ENCODE measurements around the gene HECTD1.
"Not testable (repeated sequence)": the region's sequence is repeated elsewhere in the genome, so short reads cannot be mapped to it uniquely, and the experiment has no call there.

HECTD1 gene

DNA sequence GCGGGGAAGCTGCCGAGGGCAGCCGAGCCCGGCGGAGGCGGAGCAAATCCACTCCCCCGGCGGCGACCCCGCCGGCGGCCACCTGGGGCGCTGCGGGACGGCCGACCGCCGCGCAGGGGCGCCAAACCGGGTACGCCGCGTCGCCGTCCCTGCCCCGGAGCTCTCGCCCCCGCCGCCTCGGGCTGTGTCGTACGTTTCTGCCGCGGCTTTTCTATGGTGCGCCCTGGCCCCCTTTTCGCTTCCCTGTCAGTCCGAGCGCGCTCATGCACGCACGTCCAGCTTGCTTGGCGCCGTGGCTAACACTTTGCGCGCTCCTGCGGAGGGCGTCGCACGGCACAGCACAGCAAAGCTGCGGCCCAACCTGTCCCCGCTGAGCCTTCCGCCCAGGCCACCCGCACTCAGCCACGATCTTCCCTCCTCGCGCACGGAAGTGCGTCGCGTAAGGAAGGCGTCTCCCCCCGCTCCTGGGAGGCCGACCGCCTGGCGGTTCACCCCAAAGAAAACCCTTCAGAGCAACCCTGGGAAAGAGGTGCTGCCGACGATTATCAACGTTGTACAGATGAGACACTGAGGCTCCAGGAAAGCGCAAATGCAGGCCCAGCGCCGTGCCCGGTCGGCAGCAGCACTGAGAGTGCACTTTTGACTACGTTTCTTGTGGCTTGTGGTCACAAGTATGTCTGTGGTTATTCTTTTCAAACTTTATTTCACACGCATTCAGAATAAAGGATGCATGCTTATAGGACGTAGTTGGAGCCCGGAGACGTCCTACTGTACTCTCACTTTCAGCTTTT lies at the start of gene HECTD1:
Gene HECTD1 (minus strand): TSS at position 39 of the 791 bp plus-strand sequence. CDS start 1,857 bp downstream, outside the sequence.
- peak; percentile 73 for DNase-seq (ENCODE audit: low read depth, low spot score)

DNA sequence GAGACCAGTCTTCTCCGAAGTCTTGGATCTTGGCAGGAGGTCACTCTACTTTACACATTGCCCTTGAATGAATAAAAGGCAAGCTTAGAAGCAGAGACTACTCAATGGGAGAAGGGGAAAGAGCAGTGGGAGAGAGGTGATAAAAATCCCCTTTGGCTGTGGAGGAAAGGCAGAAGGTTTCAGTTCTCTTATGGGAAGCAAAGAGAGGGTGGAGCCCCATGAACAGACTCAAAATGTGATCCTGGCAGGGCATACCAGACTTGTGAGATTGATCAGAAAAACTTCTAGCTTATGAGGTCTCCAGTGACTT lies 49.6 kb upstream of the HECTD1 start:
- DNase-seq (ENCODE audit: low read depth, low spot score), result no peak

DNA sequence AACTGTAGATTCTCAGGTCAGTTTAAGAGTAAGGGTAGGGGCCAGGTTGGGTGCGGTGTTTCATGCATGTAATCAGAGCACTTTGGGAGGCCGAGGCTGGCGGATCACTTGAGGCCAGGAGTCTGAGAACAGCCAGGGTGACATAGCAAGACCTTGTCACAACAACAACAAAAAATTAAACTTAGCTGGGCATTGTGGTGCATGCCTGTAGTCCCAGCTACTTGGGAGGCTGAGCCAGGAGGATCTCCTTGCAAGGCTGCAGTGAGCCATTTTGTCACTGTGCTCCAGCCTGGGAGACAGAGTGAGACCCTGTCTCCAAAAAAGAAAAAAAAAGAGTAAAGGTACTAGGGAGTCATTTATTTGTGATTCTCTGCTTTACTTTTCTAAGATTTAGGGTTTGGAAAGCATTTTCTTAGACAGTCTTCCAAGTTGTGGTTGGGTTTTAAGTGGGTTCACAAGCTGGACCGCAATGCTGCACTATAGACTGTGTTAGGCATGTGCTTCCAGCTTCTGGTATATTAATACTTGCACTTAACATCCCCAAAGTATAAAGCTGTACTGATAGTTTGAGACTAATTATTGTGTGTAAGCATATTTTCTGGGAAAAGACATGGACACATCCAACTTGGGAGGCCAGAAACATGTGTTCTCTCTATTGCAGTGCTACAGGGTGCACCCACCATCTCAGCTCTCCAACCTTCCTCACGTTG lies 49.1 kb upstream of the HECTD1 start:
- DNase-seq (ENCODE audit: low read depth, low spot score), result no peak

- DNase-seq (ENCODE audit: low read depth, low spot score), result not testable (repeated sequence)
Observed at GRCh38 chr14:31255918-31256317, 48.3 kb upstream of the HECTD1 start.

DNA sequence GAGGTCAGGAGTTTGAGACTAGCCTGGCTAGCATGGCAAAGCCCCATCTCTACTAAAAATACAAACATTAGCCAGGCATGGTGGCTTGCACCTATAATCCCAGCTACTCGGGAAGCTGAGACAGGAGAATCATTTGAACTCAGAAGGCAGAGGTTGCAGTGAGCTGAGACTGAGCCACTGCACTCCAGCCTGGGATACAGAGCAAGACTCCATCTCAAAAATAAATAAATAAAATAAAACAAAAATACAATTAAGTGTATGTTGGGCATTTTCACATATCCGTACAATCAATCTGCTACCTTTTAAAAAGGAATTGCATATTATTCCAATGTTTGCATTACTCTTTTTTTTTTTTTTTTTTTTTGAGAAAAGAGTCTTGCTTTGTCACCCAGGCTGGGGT lies 47.7 kb upstream of the HECTD1 start:
- DNase-seq (ENCODE audit: low read depth, low spot score), result no peak

GRCh38 chr14:31253746-31254471 lies 46.3 kb upstream of the HECTD1 start:
- DNase-seq (ENCODE audit: low read depth, low spot score), result no peak

GRCh38 chr14:31252865-31253264 lies 45.3 kb upstream of the HECTD1 start:
- no peak for DNase-seq (ENCODE audit: low read depth, low spot score)

DNA sequence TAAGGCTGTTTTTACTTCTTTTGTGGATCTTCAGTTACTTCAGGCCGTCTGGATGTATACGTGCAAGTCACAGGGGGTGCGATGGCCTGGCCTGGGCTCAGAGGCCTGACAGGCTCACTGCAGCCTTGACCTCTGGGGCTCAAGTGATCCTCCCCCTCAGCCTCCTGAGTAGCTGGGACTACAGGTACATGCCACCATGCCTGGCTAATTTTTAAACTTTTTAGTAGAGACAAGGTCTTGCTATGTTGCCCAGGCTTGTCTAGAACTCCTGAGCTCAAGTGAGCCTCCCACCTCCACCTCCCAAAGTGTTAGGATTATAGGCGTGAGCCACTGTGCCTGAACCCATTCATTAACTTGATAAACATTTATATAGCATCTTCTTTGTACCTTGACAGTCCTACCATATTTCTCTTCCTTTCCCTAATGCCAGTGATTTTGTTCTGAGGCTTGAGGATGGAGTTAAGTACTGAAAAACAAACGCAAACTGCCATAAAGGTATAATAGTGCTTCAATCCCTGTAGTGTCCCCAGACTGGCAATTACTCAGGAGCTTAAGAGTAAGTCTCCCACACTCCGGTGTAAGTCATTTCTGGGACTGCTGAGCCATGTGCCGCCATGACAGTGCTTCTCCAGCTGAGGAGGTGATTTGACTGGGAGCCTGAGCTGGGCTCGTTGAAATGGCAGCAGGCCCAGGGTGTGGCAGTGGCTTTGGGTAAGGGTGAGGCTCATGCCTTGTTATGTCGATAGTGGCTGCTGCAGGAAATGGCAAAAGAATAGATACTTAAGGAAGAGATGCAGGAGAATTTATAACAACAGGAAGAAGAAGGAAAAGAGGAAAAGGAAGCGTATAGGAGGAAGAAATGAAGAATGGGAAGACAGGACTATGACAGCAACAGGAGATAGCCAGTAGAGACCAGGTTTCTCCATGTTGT lies 43.7 kb upstream of the HECTD1 start:
- no peak for DNase-seq (ENCODE audit: low read depth, low spot score)

GRCh38 chr14:31244626-31245025 lies 37.0 kb upstream of the HECTD1 start:
- DNase-seq (ENCODE audit: low read depth, low spot score), result no peak

DNA sequence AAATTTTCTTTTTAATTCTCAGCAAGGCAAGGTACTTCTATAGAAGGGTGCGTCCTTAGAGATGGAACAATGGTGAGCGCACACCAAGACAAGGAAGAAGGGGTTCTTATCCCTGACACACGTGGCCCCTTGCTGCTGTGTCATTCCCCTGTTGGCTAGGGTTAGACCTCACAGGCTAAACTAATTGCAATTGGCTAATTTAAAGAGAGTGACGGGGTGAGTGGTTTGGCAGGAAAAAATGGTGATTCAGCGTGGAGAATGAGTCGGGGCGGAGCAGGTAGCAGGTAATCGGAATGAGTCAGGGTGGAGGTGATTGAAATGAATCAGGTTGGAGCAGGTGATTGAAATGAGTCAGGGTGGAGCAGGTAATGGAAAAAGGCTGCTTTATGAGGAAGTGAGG lies 36.3 kb upstream of the HECTD1 start:
- DNase-seq (ENCODE audit: low read depth, low spot score), result no peak

DNA sequence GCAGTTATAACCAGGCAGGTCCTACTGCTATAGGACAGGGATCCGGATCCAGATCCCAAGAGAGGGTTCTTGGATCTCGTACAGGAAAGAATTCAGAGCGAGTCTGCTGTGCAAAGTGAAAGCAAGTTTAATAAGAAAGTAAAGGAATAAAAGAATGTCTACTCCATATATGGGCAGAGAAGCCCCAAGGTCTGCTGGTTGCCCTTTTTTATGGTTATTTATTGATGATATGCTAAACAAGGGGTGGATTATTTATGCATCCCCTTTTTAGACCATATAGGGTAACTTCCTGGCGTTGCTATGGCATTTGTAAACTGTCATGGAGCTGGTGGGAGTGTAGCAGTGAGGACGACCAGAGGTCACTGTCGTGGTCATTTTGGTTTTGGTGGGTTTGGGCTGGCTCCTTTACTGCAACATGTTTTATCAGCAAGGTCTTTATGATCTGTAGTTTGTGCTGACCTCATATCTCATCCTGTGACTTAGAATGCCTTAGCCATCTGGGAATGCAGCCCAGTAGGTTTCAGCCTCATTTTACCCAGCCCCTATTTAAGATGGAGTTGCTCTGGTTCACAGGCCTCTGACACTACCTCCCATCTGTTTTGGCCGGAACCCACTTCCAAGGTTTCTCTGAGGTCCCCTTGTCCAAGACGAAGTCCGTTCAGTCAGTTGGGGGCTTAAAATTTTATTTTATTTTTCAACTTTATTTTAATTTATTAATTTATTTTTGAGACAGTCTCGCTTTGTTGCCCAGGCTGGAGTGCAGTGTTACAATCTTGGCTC lies 34.8 kb upstream of the HECTD1 start:
- DNase-seq (ENCODE audit: low read depth, low spot score), result not testable (repeated sequence)

DNA sequence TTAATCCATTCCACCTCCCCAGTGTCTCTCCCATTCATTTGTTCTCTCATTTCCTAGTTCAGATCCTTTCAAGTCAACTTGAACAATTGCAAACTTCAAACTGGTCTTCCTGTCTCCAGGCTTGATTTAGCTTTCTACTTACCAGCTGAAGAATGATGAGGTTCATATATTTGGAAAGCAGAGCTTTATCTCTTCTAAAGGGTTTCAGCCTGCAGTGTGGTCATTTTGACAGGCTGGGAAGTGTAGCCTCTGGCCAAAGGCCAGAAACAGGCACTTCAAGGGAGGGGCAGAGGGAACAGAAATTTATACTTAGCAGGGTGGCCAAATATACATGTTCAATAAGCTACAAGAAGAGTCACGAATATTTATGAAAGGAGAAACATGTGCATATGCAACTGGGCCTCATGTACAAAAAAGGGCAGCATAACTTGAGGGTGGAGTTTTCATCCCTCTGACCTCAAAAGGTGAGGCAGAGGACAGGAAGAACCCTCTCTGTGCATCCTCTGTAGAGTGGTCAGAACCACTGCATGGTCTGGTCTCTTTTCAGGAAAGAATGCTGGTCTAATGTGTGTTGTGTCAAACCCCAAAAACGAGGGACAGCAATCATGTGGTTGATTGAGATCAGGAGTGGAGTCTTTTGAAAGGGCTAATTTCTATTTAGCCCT lies 34.0 kb upstream of the HECTD1 start:
- DNase-seq (ENCODE audit: low read depth, low spot score), result no peak

DNA sequence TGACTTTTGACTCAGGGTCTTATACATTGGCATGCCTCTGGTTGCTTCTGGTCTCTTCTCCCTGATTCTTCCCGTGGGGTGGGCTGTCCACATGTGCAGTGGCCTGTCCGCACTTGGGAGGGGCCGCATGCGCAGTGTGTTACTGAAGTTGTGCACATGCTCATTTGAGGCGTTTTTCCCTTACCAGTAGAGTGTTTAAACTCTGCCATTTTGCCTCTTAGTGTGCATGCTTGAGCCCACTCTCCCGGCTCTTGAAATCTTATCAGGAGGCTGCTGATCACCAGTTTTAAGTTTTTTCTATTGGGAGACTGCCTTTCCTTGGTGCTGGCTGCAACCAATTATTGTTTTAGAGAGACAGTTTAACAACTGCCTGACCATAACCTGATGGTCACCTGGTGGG lies 32.1 kb upstream of the HECTD1 start:
- no peak for DNase-seq (ENCODE audit: low read depth, low spot score)

GRCh38 chr14:31235462-31235861 lies 27.9 kb upstream of the HECTD1 start:
- no peak for DNase-seq (ENCODE audit: low read depth, low spot score)

DNA sequence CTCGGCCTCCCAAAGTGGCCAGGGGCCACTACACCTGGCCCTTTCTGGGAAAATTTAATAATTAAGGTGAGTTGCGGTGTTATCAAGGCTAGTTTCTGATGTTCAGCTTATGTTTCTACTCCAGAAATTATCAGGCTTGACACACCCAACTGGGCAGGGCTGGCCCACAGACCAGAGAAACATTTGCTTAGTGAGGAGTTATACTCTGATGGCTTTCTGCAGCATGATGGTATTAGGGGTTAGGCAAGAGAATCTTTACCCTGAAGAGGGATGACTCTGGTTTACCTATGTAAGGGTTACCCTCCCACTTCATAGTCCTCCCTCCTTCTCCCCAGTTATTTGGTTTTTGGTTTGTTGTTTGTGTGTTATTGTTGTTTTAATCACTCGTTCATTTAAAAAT lies 24.5 kb upstream of the HECTD1 start:
- no peak for DNase-seq (ENCODE audit: low read depth, low spot score)

- DNase-seq (ENCODE audit: low read depth, low spot score), result not testable (repeated sequence)
Observed at GRCh38 chr14:31231272-31231671, 23.7 kb upstream of the HECTD1 start.

DNA sequence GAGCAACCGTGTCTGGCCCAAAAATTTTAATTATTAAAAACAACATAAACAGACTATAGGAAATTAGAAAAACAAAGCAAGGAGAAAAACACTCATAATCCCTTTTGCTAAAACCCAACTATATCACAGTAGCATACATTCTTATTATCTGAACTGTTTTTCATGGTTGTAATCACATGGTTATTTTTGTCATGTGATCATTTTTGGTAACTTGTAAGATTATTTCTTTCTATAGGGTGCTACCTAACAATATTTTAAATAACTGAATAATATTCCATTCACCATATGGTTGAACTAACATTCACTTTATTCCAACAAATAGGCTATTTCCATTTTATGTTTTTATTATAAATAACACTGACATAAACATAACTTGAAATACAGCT lies 23.0 kb upstream of the HECTD1 start:
- DNase-seq (ENCODE audit: low read depth, low spot score), result no peak

DNA sequence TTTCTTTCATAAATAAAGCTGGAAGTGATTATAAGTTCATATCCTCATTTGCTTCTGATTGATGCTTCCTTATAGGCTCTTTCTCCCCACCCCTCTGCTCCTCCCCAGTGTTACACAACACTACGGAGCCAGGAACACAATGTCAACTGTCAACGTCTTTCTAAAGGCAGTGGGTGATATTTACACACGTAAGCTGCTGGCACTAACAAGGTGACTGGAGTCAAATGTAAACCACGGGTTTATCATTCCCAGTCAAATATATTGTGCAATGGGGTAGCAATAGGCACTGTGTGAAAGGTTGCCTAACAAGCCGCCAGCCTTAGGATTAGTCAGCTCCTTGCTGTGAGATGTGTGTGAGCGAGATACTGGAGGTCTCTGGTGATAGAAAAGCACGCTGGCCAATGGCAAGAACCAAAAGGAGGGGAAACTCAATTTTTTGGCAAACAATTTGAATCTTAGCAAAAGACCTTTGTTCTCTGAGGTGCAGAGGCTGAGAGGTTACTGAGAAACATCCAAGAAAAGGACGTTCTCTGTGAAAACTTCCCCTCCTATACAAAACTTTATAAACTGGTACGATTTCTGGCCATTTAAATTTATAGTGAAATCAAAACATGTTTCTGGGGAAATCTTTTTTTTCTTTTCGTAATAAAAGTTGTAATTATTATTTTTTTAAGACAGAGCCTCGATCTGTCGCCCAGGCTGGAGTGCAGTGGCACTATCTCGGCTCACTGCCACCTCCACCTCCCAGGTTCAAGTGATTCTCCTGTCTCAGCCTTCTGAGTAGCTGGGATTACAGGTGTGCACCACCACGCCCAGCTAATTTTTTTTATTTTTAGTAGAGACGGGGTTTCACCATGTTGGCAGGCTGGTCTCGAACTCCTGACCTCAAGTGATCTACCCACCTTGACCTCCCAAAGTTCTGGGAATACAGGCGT lies 22.3 kb upstream of the HECTD1 start:
- no peak for DNase-seq (ENCODE audit: low read depth, low spot score)

DNA sequence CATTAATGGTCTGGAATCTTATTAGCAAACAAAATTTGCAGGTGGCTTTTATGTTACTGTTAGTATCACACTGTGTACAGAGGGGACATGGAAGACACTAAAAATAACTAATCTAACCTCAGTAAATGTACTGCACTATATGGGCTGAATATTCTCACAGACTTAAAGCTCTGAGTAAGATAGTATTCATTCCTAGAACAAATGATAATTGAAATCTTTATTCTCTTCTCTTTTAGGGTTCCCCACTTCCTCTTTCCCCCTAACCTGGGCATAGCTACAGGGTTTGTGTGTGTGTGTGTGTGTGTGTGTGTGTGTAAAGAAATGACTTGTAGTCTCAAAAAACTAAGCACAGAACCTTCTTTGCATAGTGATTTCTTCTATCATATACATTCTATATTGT lies 21.4 kb upstream of the HECTD1 start:
- DNase-seq (ENCODE audit: low read depth, low spot score), result no peak

All from activated CD4-positive, CD25-positive, alpha-beta regulatory T cell treated with anti-CD3 and anti-CD28 coated beads, Interleukin-2, amount 50 U/mL, for 16 hours (primary cell).